ENCODE results near the gene MCC. TPM values are rescaled to one million over a fixed set of nuclear protein-coding genes. Genes with fewer than 3 reads are reported as not detected.

MCC gene
- total and polyA plus RNA-seq, 2 donors from 2014 or later, result 2.4 to 20.6 TPM

DNA sequence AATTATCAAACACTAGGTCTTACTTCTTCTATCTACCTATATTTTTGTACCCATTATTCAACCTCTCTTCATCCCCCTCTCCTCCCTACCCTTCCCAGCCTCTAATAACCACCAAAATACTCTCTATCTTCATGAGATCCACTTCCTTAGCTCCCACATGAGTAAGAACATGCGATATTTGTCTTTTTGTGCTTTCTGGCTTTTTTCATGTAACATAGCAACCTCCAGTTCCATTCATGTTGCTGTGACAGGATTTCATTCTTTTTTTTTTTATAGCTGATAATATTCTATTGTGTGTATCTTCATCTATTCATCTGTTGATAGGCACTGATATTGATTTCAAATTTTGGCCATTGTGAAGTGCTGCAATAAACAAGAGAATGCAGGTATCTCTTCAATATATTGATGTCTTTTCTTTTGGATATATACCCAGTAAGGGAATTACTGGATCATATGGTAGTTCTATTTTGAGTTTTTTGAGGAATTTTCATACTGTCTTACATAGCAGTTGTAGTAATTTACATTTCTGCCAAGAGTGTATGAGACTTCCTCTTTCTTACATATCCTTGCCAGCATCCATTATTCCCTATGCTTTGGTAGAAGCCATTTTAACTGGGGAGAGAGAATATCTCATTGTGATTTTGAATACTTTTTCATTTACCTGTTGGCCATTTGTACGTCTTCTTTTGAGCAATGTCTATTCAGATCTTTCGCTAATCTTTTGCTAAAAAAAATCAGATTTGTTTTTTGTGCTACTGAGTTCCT lies 354.9 kb downstream of the MCC start:
- Histone ChIP-seq H3K4me1 (ENCODE audit: control insufficient read depth in 2 of 3, insufficient read depth in 2 of 3, low read depth in 1 of 3, low read length in 3 of 3) (no peaks in the 10 kb centered on the region), H3K27ac (ENCODE audit: low read depth in 2 of 2, low read length in 2 of 2) (no peak overlapping the region), H3K36me3 (ENCODE audit: control insufficient read depth in 2 of 3, insufficient read depth in 3 of 3, low read length in 3 of 3) (no peaks in the 10 kb centered on the region), H3K27me3 (ENCODE audit: control insufficient read depth, insufficient read depth, low read length) (no peaks in the 10 kb centered on the region), H3K9me3 (ENCODE audit: control insufficient read depth in 2 of 3, insufficient read depth in 1 of 3, low read length in 3 of 3) (no peaks in the 10 kb centered on the region), H3K9ac (ENCODE audit: low read length in 3 of 3) (no peak overlapping the region), H3K4me3 (ENCODE audit: low read length in 3 of 3) (no peak overlapping the region)
- TF ChIP-seq, protein P1, sequence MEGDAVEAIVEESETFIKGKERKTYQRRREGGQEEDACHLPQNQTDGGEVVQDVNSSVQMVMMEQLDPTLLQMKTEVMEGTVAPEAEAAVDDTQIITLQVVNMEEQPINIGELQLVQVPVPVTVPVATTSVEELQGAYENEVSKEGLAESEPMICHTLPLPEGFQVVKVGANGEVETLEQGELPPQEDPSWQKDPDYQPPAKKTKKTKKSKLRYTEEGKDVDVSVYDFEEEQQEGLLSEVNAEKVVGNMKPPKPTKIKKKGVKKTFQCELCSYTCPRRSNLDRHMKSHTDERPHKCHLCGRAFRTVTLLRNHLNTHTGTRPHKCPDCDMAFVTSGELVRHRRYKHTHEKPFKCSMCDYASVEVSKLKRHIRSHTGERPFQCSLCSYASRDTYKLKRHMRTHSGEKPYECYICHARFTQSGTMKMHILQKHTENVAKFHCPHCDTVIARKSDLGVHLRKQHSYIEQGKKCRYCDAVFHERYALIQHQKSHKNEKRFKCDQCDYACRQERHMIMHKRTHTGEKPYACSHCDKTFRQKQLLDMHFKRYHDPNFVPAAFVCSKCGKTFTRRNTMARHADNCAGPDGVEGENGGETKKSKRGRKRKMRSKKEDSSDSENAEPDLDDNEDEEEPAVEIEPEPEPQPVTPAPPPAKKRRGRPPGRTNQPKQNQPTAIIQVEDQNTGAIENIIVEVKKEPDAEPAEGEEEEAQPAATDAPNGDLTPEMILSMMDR (IDR thresholded peaks at IDR 0.05; ENCODE audit: borderline replicate concordance, extremely low read depth, insufficient read depth), result no peak
- DNase-seq (no peak), FAIRE-seq (no peak)
- intact Hi-C loops (cut with DNase I), result no loop called here

DNA sequence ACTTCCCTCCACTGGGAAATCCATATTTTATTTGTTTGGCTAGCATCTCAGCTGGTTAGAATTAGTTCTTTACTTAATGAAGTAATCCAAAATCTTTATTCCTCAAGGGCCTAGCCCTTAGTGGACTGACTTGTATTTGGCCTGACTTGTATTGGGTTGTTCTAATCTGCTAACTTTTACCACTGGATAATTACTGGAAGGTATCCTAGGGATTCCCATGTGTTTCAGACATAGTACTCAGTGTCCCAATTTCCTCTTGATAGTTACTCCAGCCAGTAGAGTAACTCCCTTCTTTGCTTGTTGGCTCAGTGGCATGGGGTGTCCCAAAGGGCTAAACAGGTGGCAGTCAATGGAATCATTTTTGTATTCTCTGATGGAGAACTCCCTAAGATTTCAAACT lies 355.7 kb downstream of the MCC start:
- Histone ChIP-seq H3K9ac (ENCODE audit: low read length in 3 of 3) (no peak overlapping the region), H3K27ac (ENCODE audit: low read depth in 2 of 2, low read length in 2 of 2) (no peak overlapping the region), H3K36me3 (ENCODE audit: control insufficient read depth in 2 of 3, insufficient read depth in 3 of 3, low read length in 3 of 3) (no peaks in the 10 kb centered on the region), H3K27me3 (ENCODE audit: control insufficient read depth, insufficient read depth, low read length) (no peaks in the 10 kb centered on the region), H3K9me3 (ENCODE audit: control insufficient read depth in 2 of 3, insufficient read depth in 1 of 3, low read length in 3 of 3) (no peaks in the 10 kb centered on the region), H3K4me3 (ENCODE audit: low read length in 3 of 3) (no peak overlapping the region), H3K4me1 (ENCODE audit: control insufficient read depth in 2 of 3, insufficient read depth in 2 of 3, low read depth in 1 of 3, low read length in 3 of 3) (no peaks in the 10 kb centered on the region)
- TF ChIP-seq, protein P1 (IDR thresholded peaks at IDR 0.05; ENCODE audit: borderline replicate concordance, extremely low read depth, insufficient read depth), result no peak
- no peak for FAIRE-seq
- no peak for DNase-seq
- intact Hi-C loops (cut with DNase I), result no loop called here

DNA sequence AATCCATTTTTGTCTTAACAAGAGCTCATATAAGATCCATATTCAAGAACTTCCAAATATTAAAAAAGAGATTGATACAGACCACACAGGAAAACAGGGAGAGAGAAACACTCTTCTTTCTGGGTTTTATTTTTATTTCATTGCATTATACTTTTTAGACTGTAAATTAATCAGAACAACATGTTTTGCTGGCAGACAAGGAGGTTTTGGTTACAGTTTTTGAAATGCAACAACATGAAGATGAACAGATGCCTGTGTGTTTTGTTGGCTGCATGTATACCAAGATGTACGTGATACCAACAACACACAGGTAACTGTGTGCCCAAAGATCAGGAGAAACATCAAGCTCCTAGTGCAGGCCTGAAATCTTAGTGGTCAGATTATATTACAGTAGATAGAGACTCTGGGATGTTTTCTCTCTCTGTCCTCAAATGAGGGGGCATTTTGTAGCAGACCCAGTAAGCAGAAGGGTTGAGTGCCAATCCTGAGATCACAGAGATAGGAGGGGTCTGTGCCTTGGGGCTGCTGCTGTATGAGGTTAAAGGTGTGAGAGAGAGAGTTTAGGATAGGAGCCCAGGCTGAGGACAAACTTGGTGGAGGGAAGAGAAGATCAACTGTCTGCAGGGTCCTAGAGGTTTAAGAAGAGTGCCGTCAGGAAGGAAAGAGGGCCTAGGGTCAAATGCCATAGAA lies 359.5 kb downstream of the MCC start:
- Histone ChIP-seq H3K36me3 (ENCODE audit: control insufficient read depth in 2 of 3, insufficient read depth in 3 of 3, low read length in 3 of 3) (no peaks in the 10 kb centered on the region), H3K4me3 (ENCODE audit: low read length in 3 of 3) (no peak overlapping the region), H3K9ac (ENCODE audit: low read length in 3 of 3) (no peak overlapping the region), H3K4me1 (ENCODE audit: control insufficient read depth in 2 of 3, insufficient read depth in 2 of 3, low read depth in 1 of 3, low read length in 3 of 3) (peaks cover 0 to 10% (median 3%) of the 10 kb centered on the region in 3 donors), H3K27ac (ENCODE audit: low read depth in 2 of 2, low read length in 2 of 2) (no peak overlapping the region), H3K9me3 (ENCODE audit: control insufficient read depth in 2 of 3, insufficient read depth in 1 of 3, low read length in 3 of 3) (no peaks in the 10 kb centered on the region), H3K27me3 (ENCODE audit: control insufficient read depth, insufficient read depth, low read length) (no peaks in the 10 kb centered on the region)
- TF ChIP-seq, protein P1 (IDR thresholded peaks at IDR 0.05; ENCODE audit: borderline replicate concordance, extremely low read depth, insufficient read depth), result no peak
- no peak for DNase-seq
- no peak for FAIRE-seq
- intact Hi-C loops (cut with DNase I), result no loop called here

Measured in kidney (tissue), 14 donors.